Astrocyte of the cerebellum (primary cell): ENCODE measurements around the gene IGF1R.
A peak's percentile ranks its signal among the peaks of the same experiment; 100 is the strongest.

Source experiments
- DNase-seq: peaks from one replicate; pipeline ENCODE4 v3.0.0-alpha.2; 2011; ENCODE audit warnings: low read depth
- H3K4me3 ChIP-seq: 2 replicates; pipeline ENCODE4 v1.5.1; 2011; ENCODE audit warnings: mild to moderate bottlenecking, low read depth, low read length, moderate library complexity
- CTCF ChIP-seq: IDR thresholded peaks from 2 replicates; pipeline ENCODE4 v1.5.1; 2012; ENCODE audit warnings: low read length, low read depth, moderate library complexity, mild to moderate bottlenecking; ENCODE audit errors: missing control alignments
- in situ Hi-C: cut with HindIII; loops from 2 replicates; pipeline ENCODE4 v1.10.0; 2017; ENCODE audit warnings: low sequenced_read_pairs

The IGF1R gene

GRCh38 chr15:98888820-98889479 is 240.6 kb downstream of the IGF1R start:
- no peak overlapping the region for H3K4me3 ChIP-seq
- no peak for TF ChIP-seq CTCF
- in situ Hi-C loops = no loop called here
- DNase-seq = no peak

- peak; percentile 70 for DNase-seq
- no peak overlapping the region for H3K4me3 ChIP-seq
- in situ Hi-C loops = no loop called here
- TF ChIP-seq CTCF = no peak
These were observed 241.8 kb downstream of the IGF1R start for GRCh38 chr15:98889930-98890695.

GRCh38 chr15:98891301-98891700 is 243.0 kb downstream of the IGF1R start:
- no peak overlapping the region for H3K4me3 ChIP-seq
- TF ChIP-seq CTCF = no peak
- in situ Hi-C loops = no loop called here
- DNase-seq = no peak

GRCh38 chr15:98893401-98893800 is 245.1 kb downstream of the IGF1R start:
- DNase-seq = no peak
- in situ Hi-C loops = no loop called here
- no peak overlapping the region for H3K4me3 ChIP-seq
- no peak for TF ChIP-seq CTCF

GRCh38 chr15:98894312-98894711 is 246.0 kb downstream of the IGF1R start:
- in situ Hi-C loops = no loop called here
- H3K4me3 ChIP-seq = no peak overlapping the region
- DNase-seq = no peak
- no peak for TF ChIP-seq CTCF

GRCh38 chr15:98896002-98896721 is 247.8 kb downstream of the IGF1R start:
- TF ChIP-seq CTCF = no peak
- H3K4me3 ChIP-seq = no peak overlapping the region
- in situ Hi-C loops = no loop called here
- DNase-seq = no peak
